Nephron (organoid): ENCODE data around the gene PARVA.

Source experiments
- H3K27ac Mint-ChIP-seq, 3 experiments: 2 replicates each; pipeline ENCODE4 v1.8.0; 2020; ENCODE audit warnings: mixed read lengths in 3 of 3, mild to moderate bottlenecking in 2 of 3, moderate library complexity in 1 of 3
- H3K27me3 Mint-ChIP-seq: 2 replicates; pipeline ENCODE4 v1.8.0; 2021; ENCODE audit warnings: low read depth, mild to moderate bottlenecking, moderate library complexity, mixed read lengths
- H3K36me3 Mint-ChIP-seq: 2 replicates; pipeline ENCODE4 v1.8.0; 2020; ENCODE audit warnings: low read depth, mixed read lengths
- H3K4me1 Mint-ChIP-seq: 2 replicates; pipeline ENCODE4 v1.8.0; 2020; ENCODE audit warnings: mixed read lengths
- H3K4me3 Mint-ChIP-seq, 3 experiments: 2 replicates each; pipeline ENCODE4 v1.8.0; 2020; ENCODE audit warnings: mild to moderate bottlenecking in 3 of 3, mixed read lengths in 3 of 3, moderate library complexity in 2 of 3
- H3K9me3 Mint-ChIP-seq: 2 replicates; pipeline ENCODE4 v1.8.0; 2020; ENCODE audit warnings: mixed read lengths
- TF ChIP-seq, protein P1 (sequence below), 3 experiments: fragments of 200-600 bp; sonication (generic); IDR thresholded peaks; one replicate each; pipeline ENCODE4 v1.5.0; 2021; ENCODE audit warnings: antibody characterized with exemption in 3 of 3; ENCODE audit not compliant: unreplicated experiment in 3 of 3

PARVA gene

GRCh38 chr11:12544986-12545775, 167.8 kb downstream of the PARVA start:
- Mint-ChIP-seq H3K9me3 (no peaks in the 10 kb centered on the region), H3K4me1 (peaks cover 23% of the 10 kb centered on the region), H3K27me3 (no peaks in the 10 kb centered on the region), H3K27ac (no peak overlapping the region), H3K4me3 (no peak overlapping the region), H3K36me3 (no peaks in the 10 kb centered on the region)
- TF ChIP-seq, protein P1, sequence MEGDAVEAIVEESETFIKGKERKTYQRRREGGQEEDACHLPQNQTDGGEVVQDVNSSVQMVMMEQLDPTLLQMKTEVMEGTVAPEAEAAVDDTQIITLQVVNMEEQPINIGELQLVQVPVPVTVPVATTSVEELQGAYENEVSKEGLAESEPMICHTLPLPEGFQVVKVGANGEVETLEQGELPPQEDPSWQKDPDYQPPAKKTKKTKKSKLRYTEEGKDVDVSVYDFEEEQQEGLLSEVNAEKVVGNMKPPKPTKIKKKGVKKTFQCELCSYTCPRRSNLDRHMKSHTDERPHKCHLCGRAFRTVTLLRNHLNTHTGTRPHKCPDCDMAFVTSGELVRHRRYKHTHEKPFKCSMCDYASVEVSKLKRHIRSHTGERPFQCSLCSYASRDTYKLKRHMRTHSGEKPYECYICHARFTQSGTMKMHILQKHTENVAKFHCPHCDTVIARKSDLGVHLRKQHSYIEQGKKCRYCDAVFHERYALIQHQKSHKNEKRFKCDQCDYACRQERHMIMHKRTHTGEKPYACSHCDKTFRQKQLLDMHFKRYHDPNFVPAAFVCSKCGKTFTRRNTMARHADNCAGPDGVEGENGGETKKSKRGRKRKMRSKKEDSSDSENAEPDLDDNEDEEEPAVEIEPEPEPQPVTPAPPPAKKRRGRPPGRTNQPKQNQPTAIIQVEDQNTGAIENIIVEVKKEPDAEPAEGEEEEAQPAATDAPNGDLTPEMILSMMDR (IDR thresholded peaks at IDR 0.05; ENCODE audit: unreplicated experiment in 3 of 3) = no peak

DNA sequence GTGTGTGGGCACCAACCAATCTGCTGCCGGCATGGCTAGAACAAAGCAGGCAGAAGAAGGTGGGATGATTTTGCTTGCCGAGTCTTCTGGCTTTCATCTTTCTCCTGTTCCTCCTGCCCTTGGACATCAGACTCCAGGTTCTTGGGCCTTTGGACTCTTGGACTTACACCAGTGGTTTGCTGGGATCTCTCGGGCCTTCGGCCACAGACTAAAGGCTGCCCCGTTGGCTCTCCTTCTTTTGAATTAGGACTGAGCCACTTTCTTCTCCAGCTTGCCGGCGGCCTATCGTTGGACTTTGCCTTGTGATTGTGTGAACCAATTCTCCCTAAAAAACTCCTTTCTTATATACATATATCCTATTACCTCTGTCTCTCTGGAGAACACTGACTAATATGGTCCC, 168.8 kb downstream of the PARVA start:
- Mint-ChIP-seq H3K4me3 (no peak overlapping the region), H3K9me3 (no peaks in the 10 kb centered on the region), H3K27me3 (no peaks in the 10 kb centered on the region), H3K4me1 (peaks cover 14% of the 10 kb centered on the region), H3K27ac (no peak overlapping the region), H3K36me3 (no peaks in the 10 kb centered on the region)
- TF ChIP-seq, protein P1 (IDR thresholded peaks at IDR 0.05; ENCODE audit: unreplicated experiment in 3 of 3) = no peak

DNA sequence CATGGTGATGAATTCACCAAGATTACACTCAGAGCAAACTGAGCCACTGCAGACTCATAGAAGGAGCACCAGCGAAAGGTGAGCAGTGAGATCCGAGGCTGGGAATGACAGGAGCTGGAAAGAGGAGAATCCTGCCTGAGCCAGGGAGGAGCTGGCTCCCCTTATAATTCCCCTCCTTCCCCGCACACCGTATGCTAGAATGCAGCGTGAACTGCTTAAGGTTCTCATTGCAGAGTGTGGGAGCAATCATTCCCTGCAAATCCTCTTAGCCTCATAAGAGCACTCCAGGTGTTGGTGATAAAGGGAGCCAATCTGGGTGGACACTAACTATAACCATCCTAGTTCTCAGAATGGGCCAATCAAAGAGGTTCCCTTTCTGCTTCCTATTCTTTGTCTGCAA, 169.3 kb downstream of the PARVA start:
- Mint-ChIP-seq H3K36me3 (no peaks in the 10 kb centered on the region), H3K4me3 (no peak overlapping the region)
- TF ChIP-seq, protein P1 (IDR thresholded peaks at IDR 0.05; ENCODE audit: unreplicated experiment in 3 of 3) = no peak

GRCh38 chr11:12547953-12548650, 170.7 kb downstream of the PARVA start:
- TF ChIP-seq, protein P1 (IDR thresholded peaks at IDR 0.05; ENCODE audit: unreplicated experiment in 3 of 3) = no peak
- Mint-ChIP-seq H3K4me1 (peaks cover 9% of the 10 kb centered on the region), H3K27ac (peak overlapping the region in 2 of 3 experiments; percentile 27 to 61), H3K27me3 (no peaks in the 10 kb centered on the region), H3K9me3 (no peaks in the 10 kb centered on the region), H3K36me3 (no peaks in the 10 kb centered on the region), H3K4me3 (no peak overlapping the region)

More for the DNA sequence above, 169.3 kb downstream of the PARVA start:
- Mint-ChIP-seq H3K4me1 (peaks cover 9% of the 10 kb centered on the region), H3K27ac (no peak overlapping the region), H3K9me3 (no peaks in the 10 kb centered on the region), H3K27me3 (no peaks in the 10 kb centered on the region)

GRCh38 chr11:12552692-12553091, 175.3 kb downstream of the PARVA start:
- no peaks in the 10 kb centered on the region for H3K36me3 Mint-ChIP-seq
- peak overlapping the region in 2 of 3 experiments; percentile 49 to 65 for H3K27ac Mint-ChIP-seq
- H3K27me3 Mint-ChIP-seq = no peaks in the 10 kb centered on the region
- H3K4me3 Mint-ChIP-seq = no peak overlapping the region
- H3K4me1 Mint-ChIP-seq = peaks cover 42% of the 10 kb centered on the region
- peaks cover 4% of the 10 kb centered on the region for H3K9me3 Mint-ChIP-seq
- TF ChIP-seq, protein P1 (IDR thresholded peaks at IDR 0.05; ENCODE audit: unreplicated experiment in 3 of 3) = no peak
